Measurements from ENCODE around the gene SLC1A4. TPM values are rescaled to one million over a fixed set of nuclear protein-coding genes. Genes with fewer than 3 reads are reported as not detected.
A peak's percentile ranks its signal among the peaks of the same experiment; 100 is the strongest.

The SLC1A4 gene
- total and polyA plus RNA-seq, 2 of the 4 experiments (the other 2 are of a cell fraction) = 6.8 to 8.1 TPM

DNA sequence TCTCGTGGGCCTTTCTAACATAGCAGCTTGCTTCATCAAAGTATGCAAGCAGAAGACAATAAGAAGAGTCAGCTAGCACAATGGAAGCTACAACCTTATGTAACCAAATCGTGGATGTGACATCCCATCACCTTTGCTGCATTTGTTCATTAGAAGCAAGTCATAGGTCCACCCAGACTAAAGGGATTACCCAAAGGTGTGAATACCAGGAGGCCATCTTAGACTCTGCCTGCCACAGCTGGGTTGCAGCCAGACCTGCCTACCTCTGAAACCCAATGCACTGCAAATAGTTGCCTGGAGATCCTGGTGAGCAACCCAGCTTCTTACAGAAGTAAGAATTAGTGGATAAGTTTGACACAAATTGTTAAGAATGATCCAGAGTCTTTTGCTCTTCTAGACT is 10.6 kb downstream of the SLC1A4 start:
- H2BK120ac ChIP-seq (ENCODE audit: low read depth, low read length) = no peak overlapping the region
- H3K4ac ChIP-seq (ENCODE audit: low read depth, low read length) = peak overlapping the region; percentile 13; the same call in 1 of the 2 replicates
- no peak overlapping the region for H3K27ac ChIP-seq (ENCODE audit: insufficient read depth, low read length)
- peaks cover 4% of the 10 kb centered on the region for H3K4me1 ChIP-seq (ENCODE audit: control insufficient read depth, insufficient read depth, low read length)
- no peak overlapping the region for H2AK5ac ChIP-seq (ENCODE audit: low read depth, low read length)
- H3K14ac ChIP-seq (replicated peaks; ENCODE audit: low read depth, low read length) = no peak overlapping the region
- ATAC-seq (ENCODE audit: low read depth) (no peak), DNase-seq (no peak)
- dilution Hi-C loops (cut with HindIII; ENCODE audit: low sequenced_read_pairs, unreplicated experiment) (no loop called here), intact Hi-C loops (cut with micrococcal nuclease) (no loop called here), in situ Hi-C loops (cut with MboI; ENCODE audit: low sequenced_read_pairs) (no loop called here)
- ChIA-PET CTCF (no interaction called here), POLR2A (ENCODE audit: unreplicated experiment) (interaction anchor here (1.4 kb wide), 1 partner anchor 9 kb away, joined by 3 read pairs; no protein-coding TSS in a partner anchor)
- no peak overlapping the region for H2BK15ac ChIP-seq (ENCODE audit: low read depth, low read length)
- H2AFZ ChIP-seq (replicated peaks; ENCODE audit: low read length, poor library complexity) = no peak overlapping the region
- H4K20me1 ChIP-seq (ENCODE audit: insufficient read depth, low read length) = peaks cover 17% of the 10 kb centered on the region; the same call in 1 of the 2 replicates
- H3K56ac ChIP-seq (ENCODE audit: extremely low read depth, insufficient read depth, low read length) = no peak overlapping the region
- no peaks in the 10 kb centered on the region for H3K9me3 ChIP-seq (ENCODE audit: control insufficient read depth, insufficient read depth, low read length)
- H3K9ac ChIP-seq (ENCODE audit: low read depth, low read length) = no peak overlapping the region
- H4K8ac ChIP-seq (ENCODE audit: low read depth in 2 of 2, low read length in 2 of 2) = no peak overlapping the region
- peak overlapping the region; percentile 10; the same call in 1 of the 2 replicates for H3K23ac ChIP-seq (ENCODE audit: low read depth, low read length)
- no peak overlapping the region for H3K4me2 ChIP-seq (ENCODE audit: low read depth, low read length)
- H2BK20ac ChIP-seq (ENCODE audit: low read depth, low read length) = no peak overlapping the region
- H4K5ac ChIP-seq (ENCODE audit: low read depth, low read length) = no peak overlapping the region
- no peak overlapping the region for H4K91ac ChIP-seq (ENCODE audit: insufficient read depth, low read depth, low read length)
- no TSS peak for BruUV-seq (replicated peaks)
- no peaks in the 10 kb centered on the region; the same call in none of the 2 replicates for H3K9me1 ChIP-seq (ENCODE audit: insufficient read depth, low read length)
- no peak overlapping the region for H3K18ac ChIP-seq (ENCODE audit: low read depth, low read length)
- H3K36me3 ChIP-seq (ENCODE audit: control insufficient read depth, insufficient read depth, low read length) = no peaks in the 10 kb centered on the region; the same call in 1 of the 2 replicates
- H3K27me3 ChIP-seq (ENCODE audit: control insufficient read depth, insufficient read depth, low read length) = no peaks in the 10 kb centered on the region
- peaks cover 23 to 46% of the 10 kb centered on the region in 2 experiments for H3K79me1 ChIP-seq (ENCODE audit: low read depth in 1 of 2, low read length in 2 of 2)
- WGBS, 2 experiments (ENCODE audit: extremely low coverage in 2 of 2, insufficient read length in 1 of 2) = 67% methylated on average over 2 of the region's 2 CpGs; no CpG with 5 or more reads in 1 of the 2 experiments
- H2AK9ac ChIP-seq (replicated peaks; ENCODE audit: low read depth, low read length, poor library complexity) = no peak overlapping the region
- no peak overlapping the region for H2BK5ac ChIP-seq (ENCODE audit: low read depth, low read length, poor library complexity, severe bottlenecking)
- TF ChIP-seq RCOR1 (IDR thresholded peaks at IDR 0.05; ENCODE audit: insufficient replicate concordance, low read length) (no peak), CHD1 (IDR thresholded peaks at IDR 0.05; ENCODE audit: low read depth, low read length) (no peak), MXI1 (IDR thresholded peaks at IDR 0.05; ENCODE audit: borderline replicate concordance, low read depth, low read length) (no peak), FOS (IDR thresholded peaks at IDR 0.05; ENCODE audit: low read depth, low read length) (no peak), SMC3 (IDR thresholded peaks at IDR 0.05; ENCODE audit: low read depth, low read length) (no peak), RAD21 (IDR thresholded peaks at IDR 0.05; ENCODE audit: low read length) (no peak), POLR2A (IDR thresholded peaks at IDR 0.05; ENCODE audit: low read depth, low read length) (no peak), MAZ (IDR thresholded peaks at IDR 0.05; ENCODE audit: borderline replicate concordance, low read depth, low read length) (no peak), BHLHE40 (IDR thresholded peaks at IDR 0.05; ENCODE audit: low read depth, low read length) (no peak), RFX5 (IDR thresholded peaks at IDR 0.05; ENCODE audit: low read depth, low read length) (no peak), CEBPB (IDR thresholded peaks at IDR 0.05; ENCODE audit: low read depth, low read length) (no peak), NFE2L2 (IDR thresholded peaks at IDR 0.05; ENCODE audit: low read depth, low read length) (no peak)
- H3K4me3 ChIP-seq (ENCODE audit: insufficient read depth, low read depth, low read length) = no peak overlapping the region

All from IMR-90 (cell line).